ENCODE measurements around the gene COG5. TPM values are rescaled to one million over a fixed set of nuclear protein-coding genes. Genes with fewer than 3 reads are reported as not detected.
"Not testable (repeated sequence)": the region's sequence is repeated elsewhere in the genome, so short reads cannot be mapped to it uniquely, and the experiment has no call there.

Gene COG5
- total RNA-seq, 1 donor: 53.8 TPM

GRCh38 chr7:107165341-107165740, 398.4 kb downstream of the COG5 start:
- no peak for DNase-seq (ENCODE audit: low read depth)
- H3K4me3 ChIP-seq (ENCODE audit: low read depth, low read length): no peak overlapping the region
- no peak for TF ChIP-seq CTCF (IDR thresholded peaks at IDR 0.05; ENCODE audit: insufficient read depth, low read length)

GRCh38 chr7:107164092-107164491, 399.6 kb downstream of the COG5 start:
- DNase-seq (ENCODE audit: low read depth): no peak

GRCh38 chr7:107162475-107162874, 401.2 kb downstream of the COG5 start:
- no peak overlapping the region for H3K4me3 ChIP-seq (ENCODE audit: low read depth, low read length)
- TF ChIP-seq CTCF (IDR thresholded peaks at IDR 0.05; ENCODE audit: insufficient read depth, low read length): no peak
- DNase-seq (ENCODE audit: low read depth): no peak

More at GRCh38 chr7:107164092-107164491, 399.6 kb downstream of the COG5 start:
- no peak overlapping the region for H3K4me3 ChIP-seq (ENCODE audit: low read depth, low read length)
- TF ChIP-seq CTCF (IDR thresholded peaks at IDR 0.05; ENCODE audit: insufficient read depth, low read length): no peak

- no peak for DNase-seq (ENCODE audit: low read depth)
- TF ChIP-seq CTCF (IDR thresholded peaks at IDR 0.05; ENCODE audit: insufficient read depth, low read length): no peak
- no peak overlapping the region for H3K4me3 ChIP-seq (ENCODE audit: low read depth, low read length)
Measured at GRCh38 chr7:107161415-107161814, 402.3 kb downstream of the COG5 start.

GRCh38 chr7:107160389-107160788, 403.3 kb downstream of the COG5 start:
- H3K4me3 ChIP-seq (ENCODE audit: low read depth, low read length): no peak overlapping the region
- no peak for DNase-seq (ENCODE audit: low read depth)
- TF ChIP-seq CTCF (IDR thresholded peaks at IDR 0.05; ENCODE audit: insufficient read depth, low read length): no peak

GRCh38 chr7:107158028-107158427, 405.7 kb downstream of the COG5 start:
- no peak for DNase-seq (ENCODE audit: low read depth)
- H3K4me3 ChIP-seq (ENCODE audit: low read depth, low read length): no peak overlapping the region
- no peak for TF ChIP-seq CTCF (IDR thresholded peaks at IDR 0.05; ENCODE audit: insufficient read depth, low read length)

GRCh38 chr7:107157091-107157490, 406.6 kb downstream of the COG5 start:
- H3K4me3 ChIP-seq (ENCODE audit: low read depth, low read length): no peak overlapping the region
- TF ChIP-seq CTCF (IDR thresholded peaks at IDR 0.05; ENCODE audit: insufficient read depth, low read length): no peak
- DNase-seq (ENCODE audit: low read depth): no peak

GRCh38 chr7:107155726-107156125, 408.0 kb downstream of the COG5 start:
- not testable (repeated sequence) for DNase-seq (ENCODE audit: low read depth)

More at GRCh38 chr7:107155726-107156125, 408.0 kb downstream of the COG5 start:
- not testable (repeated sequence) for H3K4me3 ChIP-seq (ENCODE audit: low read depth, low read length)
